ENCODE data around the gene LRRC61. TPM values are rescaled to one million over a fixed set of nuclear protein-coding genes. Genes with fewer than 3 reads are reported as not detected.

The LRRC61 gene
- total RNA-seq, 2 experiments from 2014 or later, result 3.1 to 5.0 TPM

DNA sequence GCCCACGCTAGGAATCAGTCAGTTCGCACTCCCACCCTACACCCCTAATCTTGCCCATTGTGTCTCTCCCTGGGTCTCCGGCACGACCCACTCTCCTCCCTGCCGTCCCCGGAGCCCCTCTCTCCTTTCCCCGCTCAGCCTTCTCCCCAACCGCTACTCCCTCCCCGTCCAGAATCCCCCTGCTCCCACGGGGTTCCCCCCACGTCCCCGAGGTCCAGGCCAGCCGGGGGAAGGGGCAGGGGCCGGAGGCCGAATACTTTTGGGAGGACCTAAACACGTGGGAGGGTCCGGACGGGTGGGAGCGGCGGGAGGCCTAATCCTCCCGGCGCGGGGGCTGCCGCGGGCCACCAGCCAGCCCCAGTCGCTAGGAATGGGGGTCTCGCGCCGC lies 17.7 kb downstream of the LRRC61 start:
- POLR2A ChIA-PET, result no interaction called here

GRCh38 chr7:150341263-150342120 lies 18.3 kb downstream of the LRRC61 start, which contains the start of gene RARRES2:
TSS of gene RARRES2 (minus strand) at chr7:150341629. CDS start at chr7:150340609, 1,020 bp downstream.
- TF ChIP-seq, protein P1, sequence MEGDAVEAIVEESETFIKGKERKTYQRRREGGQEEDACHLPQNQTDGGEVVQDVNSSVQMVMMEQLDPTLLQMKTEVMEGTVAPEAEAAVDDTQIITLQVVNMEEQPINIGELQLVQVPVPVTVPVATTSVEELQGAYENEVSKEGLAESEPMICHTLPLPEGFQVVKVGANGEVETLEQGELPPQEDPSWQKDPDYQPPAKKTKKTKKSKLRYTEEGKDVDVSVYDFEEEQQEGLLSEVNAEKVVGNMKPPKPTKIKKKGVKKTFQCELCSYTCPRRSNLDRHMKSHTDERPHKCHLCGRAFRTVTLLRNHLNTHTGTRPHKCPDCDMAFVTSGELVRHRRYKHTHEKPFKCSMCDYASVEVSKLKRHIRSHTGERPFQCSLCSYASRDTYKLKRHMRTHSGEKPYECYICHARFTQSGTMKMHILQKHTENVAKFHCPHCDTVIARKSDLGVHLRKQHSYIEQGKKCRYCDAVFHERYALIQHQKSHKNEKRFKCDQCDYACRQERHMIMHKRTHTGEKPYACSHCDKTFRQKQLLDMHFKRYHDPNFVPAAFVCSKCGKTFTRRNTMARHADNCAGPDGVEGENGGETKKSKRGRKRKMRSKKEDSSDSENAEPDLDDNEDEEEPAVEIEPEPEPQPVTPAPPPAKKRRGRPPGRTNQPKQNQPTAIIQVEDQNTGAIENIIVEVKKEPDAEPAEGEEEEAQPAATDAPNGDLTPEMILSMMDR (IDR thresholded peaks at IDR 0.05), result no peak

More for the DNA sequence above, 17.7 kb downstream of the LRRC61 start:
- peaks cover 5% of the 10 kb centered on the region for H3K36me3 ChIP-seq (ENCODE audit: insufficient read depth, low read length)
- H3K4me3 ChIP-seq (ENCODE audit: low read length), result no peak overlapping the region
- H3K4me1 ChIP-seq (ENCODE audit: insufficient read depth, low read length), result peaks cover 6% of the 10 kb centered on the region
- TF ChIP-seq, protein P1 (IDR thresholded peaks at IDR 0.05), result no peak
- no peak overlapping the region for H3K4me3 Mint-ChIP-seq
- no peak overlapping the region for H3K27ac Mint-ChIP-seq
- H3K9me3 Mint-ChIP-seq, result no peaks in the 10 kb centered on the region
- no peaks in the 10 kb centered on the region for H3K4me1 Mint-ChIP-seq (ENCODE audit: low read depth)
- peaks cover 11% of the 10 kb centered on the region for H3K36me3 Mint-ChIP-seq (ENCODE audit: low read depth)
- H3K9me3 ChIP-seq (ENCODE audit: control insufficient read depth in 1 of 2, insufficient read depth in 1 of 2, low read length in 2 of 2), result peaks cover 4 to 9% of the 10 kb centered on the region in 2 experiments
- no peak overlapping the region for H3K27ac ChIP-seq (ENCODE audit: low read depth in 1 of 2, low read length in 2 of 2)
- peaks cover 26 to 31% of the 10 kb centered on the region in 2 experiments for H3K27me3 ChIP-seq (ENCODE audit: control insufficient read depth in 1 of 2, insufficient read depth in 2 of 2, low read length in 2 of 2)
- CTCF ChIA-PET, result no interaction called here
- no peak for DNase-seq
- H3K27me3 Mint-ChIP-seq, result peaks cover 33% of the 10 kb centered on the region
- intact Hi-C loops (cut with DNase I, micrococcal nuclease), result no loop called here
- no peak for ATAC-seq (ENCODE audit: poor library complexity)

DNA sequence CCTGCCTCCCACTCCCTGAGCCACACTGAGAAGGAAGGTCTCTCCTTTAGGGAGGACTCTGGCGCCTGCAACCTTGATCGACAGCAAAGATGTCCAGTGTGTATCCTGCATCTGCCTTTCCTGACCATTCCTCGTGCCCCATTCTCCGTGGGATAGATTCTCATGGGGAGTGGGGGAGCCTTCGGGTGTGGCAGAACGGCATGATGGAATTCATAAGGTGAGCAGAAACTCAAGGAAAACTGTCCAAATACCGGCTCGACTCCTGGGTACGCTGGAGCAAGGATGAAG lies 18.9 kb downstream of the LRRC61 start:
- peaks cover 6% of the 10 kb centered on the region for H3K4me1 ChIP-seq (ENCODE audit: insufficient read depth, low read length)

More at GRCh38 chr7:150341263-150342120, 18.3 kb downstream of the LRRC61 start, which contains the start of gene RARRES2:
- Mint-ChIP-seq H3K27ac (no peak within 1 kb of the TSS), H3K27me3 (peaks cover 38% of the 10 kb centered on the region), H3K4me1 (ENCODE audit: low read depth) (no peaks in the 10 kb centered on the region), H3K4me3 (no peak within 1 kb of the TSS), H3K36me3 (ENCODE audit: low read depth) (peaks cover 6% of the 10 kb centered on the region), H3K9me3 (no peaks in the 10 kb centered on the region)
- intact Hi-C loops (cut with DNase I, micrococcal nuclease), result no loop called here
- Histone ChIP-seq H3K27me3 (ENCODE audit: control insufficient read depth in 1 of 2, insufficient read depth in 2 of 2, low read length in 2 of 2) (peaks cover 26 to 31% of the 10 kb centered on the region in 2 experiments), H3K9me3 (ENCODE audit: control insufficient read depth in 1 of 2, insufficient read depth in 1 of 2, low read length in 2 of 2) (peaks cover 4 to 9% of the 10 kb centered on the region in 2 experiments), H3K36me3 (ENCODE audit: insufficient read depth, low read length) (peaks cover 5% of the 10 kb centered on the region), H3K27ac (ENCODE audit: low read depth in 1 of 2, low read length in 2 of 2) (no peak within 1 kb of the TSS), H3K4me1 (ENCODE audit: insufficient read depth, low read length) (peaks cover 6% of the 10 kb centered on the region), H3K4me3 (ENCODE audit: low read length) (no peak within 1 kb of the TSS)
- DNase-seq, result no peak
- POLR2A ChIA-PET, result no interaction called here
- no peak for ATAC-seq (ENCODE audit: poor library complexity)
- CTCF ChIA-PET, result no interaction called here

More for the DNA sequence above, 18.9 kb downstream of the LRRC61 start:
- CTCF ChIA-PET, result no interaction called here
- peaks cover 4 to 9% of the 10 kb centered on the region in 2 experiments for H3K9me3 ChIP-seq (ENCODE audit: control insufficient read depth in 1 of 2, insufficient read depth in 1 of 2, low read length in 2 of 2)
- Mint-ChIP-seq H3K27ac (no peak overlapping the region), H3K4me3 (no peak overlapping the region), H3K4me1 (ENCODE audit: low read depth) (no peaks in the 10 kb centered on the region), H3K36me3 (ENCODE audit: low read depth) (peaks cover 6% of the 10 kb centered on the region), H3K9me3 (no peaks in the 10 kb centered on the region), H3K27me3 (peaks cover 41% of the 10 kb centered on the region)
- peaks cover 3% of the 10 kb centered on the region for H3K36me3 ChIP-seq (ENCODE audit: insufficient read depth, low read length)
- DNase-seq (no peak), ATAC-seq (ENCODE audit: poor library complexity) (no peak)
- H3K27me3 ChIP-seq (ENCODE audit: control insufficient read depth in 1 of 2, insufficient read depth in 2 of 2, low read length in 2 of 2), result peaks cover 26 to 31% of the 10 kb centered on the region in 2 experiments
- POLR2A ChIA-PET, result no interaction called here
- intact Hi-C loops (cut with DNase I, micrococcal nuclease), result no loop called here
- TF ChIP-seq, protein P1 (IDR thresholded peaks at IDR 0.05), result no peak
- no peak overlapping the region for H3K27ac ChIP-seq (ENCODE audit: low read depth in 1 of 2, low read length in 2 of 2)
- no peak overlapping the region for H3K4me3 ChIP-seq (ENCODE audit: low read length)
